ENCODE results near the gene IDH3G.

Gene IDH3G

DNA sequence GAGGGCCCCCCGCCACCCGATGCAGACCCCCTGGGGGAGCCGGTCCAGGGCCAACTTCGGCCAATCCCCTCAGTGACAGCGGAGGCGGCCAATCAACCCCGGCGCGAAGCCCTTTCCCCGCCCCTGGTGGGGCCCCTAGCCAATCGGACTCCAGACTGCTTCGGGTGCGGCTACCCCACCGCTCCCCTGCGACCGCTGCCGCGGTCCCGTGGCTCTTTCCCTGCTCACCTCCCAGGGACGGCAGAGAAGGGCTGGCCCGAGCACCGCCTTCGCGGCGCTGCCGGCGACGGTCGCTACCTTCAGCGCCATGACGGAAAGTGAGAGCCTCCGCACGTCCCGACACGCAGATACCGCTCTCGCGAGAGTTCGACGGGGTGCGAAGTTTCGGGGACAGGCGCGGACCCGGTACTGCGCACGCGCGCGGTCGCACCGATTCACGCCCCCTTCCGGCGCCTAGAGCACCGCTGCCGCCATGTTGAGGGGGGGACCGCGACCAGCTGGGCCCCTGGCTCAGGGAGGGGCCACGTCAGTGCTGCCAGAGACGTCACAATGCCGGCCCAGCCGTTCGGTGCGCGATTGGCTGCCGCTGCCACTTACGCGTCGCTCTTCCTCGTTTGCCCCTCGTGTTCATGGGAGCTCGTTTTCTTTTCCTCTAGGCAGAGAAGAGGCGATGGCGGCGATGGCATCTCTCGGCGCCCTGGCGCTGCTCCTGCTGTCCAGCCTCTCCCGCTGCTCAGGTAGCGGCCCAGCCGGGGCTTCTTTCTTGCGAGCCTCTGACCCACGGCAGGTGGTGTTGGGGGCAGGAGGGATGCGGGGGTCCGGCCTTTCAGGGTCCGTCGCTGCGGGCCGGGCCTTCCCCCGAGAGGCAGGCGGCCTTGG is at the start of gene IDH3G, which contains the start of gene SSR4:
Gene IDH3G, minus strand, starts transcription at position 358 of the 879 bp plus-strand sequence. Its CDS starts 49 bp downstream, at position 309.
Gene SSR4, plus strand, starts transcription at position 651 of the 879 bp plus-strand sequence. Its CDS starts 20 bp downstream, at position 671.
- H3K27ac ChIP-seq (ENCODE audit: low read depth, low read length) = peak within 1 kb of the TSS; percentile 71
- peak within 1 kb of the TSS; percentile 68 for H3K9ac ChIP-seq (ENCODE audit: low read length)
- peaks cover 0 to 16% of the 10 kb centered on the region in 2 donors for H3K27me3 ChIP-seq (ENCODE audit: control insufficient read depth in 1 of 2, insufficient read depth in 2 of 2, low read length in 2 of 2)
- H3K4me3 ChIP-seq (ENCODE audit: low read depth in 1 of 2, low read length in 2 of 2) = peak within 1 kb of the TSS; percentile 58 to 70
- no peaks in the 10 kb centered on the region for H3K9me3 ChIP-seq (ENCODE audit: low read length)
- H3K4me1 ChIP-seq (ENCODE audit: insufficient read depth, low read length) = peaks cover 28% of the 10 kb centered on the region
- H3K36me3 ChIP-seq (ENCODE audit: insufficient read depth, low read length) = peaks cover 9% of the 10 kb centered on the region

DNA sequence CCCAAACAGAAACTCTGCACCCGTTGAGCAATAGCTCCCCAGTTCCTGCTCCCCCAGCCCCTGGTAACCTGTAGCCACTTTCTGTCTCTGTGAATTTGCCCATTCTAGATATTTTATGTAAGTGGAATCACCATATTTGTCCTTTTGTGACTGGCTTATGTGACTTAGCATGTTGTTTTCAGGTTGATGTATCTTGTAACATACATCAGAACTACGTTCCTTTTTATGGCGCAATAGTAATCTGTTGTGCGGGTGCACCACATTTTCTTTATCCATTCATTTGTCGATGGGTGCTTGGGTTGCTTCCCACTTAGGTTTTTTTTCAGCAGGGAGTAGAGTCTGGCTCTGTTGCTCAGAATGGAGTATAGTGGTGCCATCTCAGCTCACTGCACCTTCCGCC is 42.7 kb upstream of the IDH3G start:
- Histone ChIP-seq H3K9ac (ENCODE audit: low read length) (no peak overlapping the region), H3K27ac (ENCODE audit: low read depth, low read length) (no peak overlapping the region), H3K36me3 (ENCODE audit: insufficient read depth, low read length) (no peaks in the 10 kb centered on the region), H3K4me3 (ENCODE audit: low read depth in 1 of 2, low read length in 2 of 2) (no peak overlapping the region), H3K27me3 (ENCODE audit: control insufficient read depth in 1 of 2, insufficient read depth in 2 of 2, low read length in 2 of 2) (peaks cover 0 to 14% of the 10 kb centered on the region in 2 donors), H3K4me1 (ENCODE audit: insufficient read depth, low read length) (no peaks in the 10 kb centered on the region), H3K9me3 (ENCODE audit: low read length) (no peaks in the 10 kb centered on the region)

DNA sequence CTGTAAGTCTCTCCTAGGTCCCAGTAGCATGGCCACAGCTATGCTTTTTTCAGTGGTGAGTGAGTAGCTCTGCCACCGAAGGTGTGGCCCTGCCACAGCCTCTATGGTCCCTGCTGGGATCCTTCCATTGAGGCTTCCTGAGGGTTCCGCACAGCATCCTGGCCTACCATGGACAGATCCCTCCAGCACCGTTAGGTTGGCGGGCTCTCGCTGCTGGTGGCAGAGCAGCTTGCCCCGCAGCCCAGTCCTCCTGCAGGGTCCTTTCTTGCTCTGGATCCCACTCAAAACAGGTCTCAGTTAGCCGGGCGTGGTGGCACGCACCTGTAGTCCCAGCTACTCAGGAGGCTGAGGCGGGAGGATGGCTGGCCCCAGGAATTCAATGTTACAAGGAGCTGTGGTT is 38.6 kb upstream of the IDH3G start:
- no peaks in the 10 kb centered on the region for H3K36me3 ChIP-seq (ENCODE audit: insufficient read depth, low read length)
- no peak overlapping the region for H3K4me3 ChIP-seq (ENCODE audit: low read depth in 1 of 2, low read length in 2 of 2)
- no peak overlapping the region for H3K27ac ChIP-seq (ENCODE audit: low read depth, low read length)
- no peak overlapping the region for H3K9ac ChIP-seq (ENCODE audit: low read length)
- H3K4me1 ChIP-seq (ENCODE audit: insufficient read depth, low read length) = no peaks in the 10 kb centered on the region
- H3K9me3 ChIP-seq (ENCODE audit: low read length) = no peaks in the 10 kb centered on the region
- peaks cover 0 to 36% of the 10 kb centered on the region in 2 donors for H3K27me3 ChIP-seq (ENCODE audit: control insufficient read depth in 1 of 2, insufficient read depth in 2 of 2, low read length in 2 of 2)

DNA sequence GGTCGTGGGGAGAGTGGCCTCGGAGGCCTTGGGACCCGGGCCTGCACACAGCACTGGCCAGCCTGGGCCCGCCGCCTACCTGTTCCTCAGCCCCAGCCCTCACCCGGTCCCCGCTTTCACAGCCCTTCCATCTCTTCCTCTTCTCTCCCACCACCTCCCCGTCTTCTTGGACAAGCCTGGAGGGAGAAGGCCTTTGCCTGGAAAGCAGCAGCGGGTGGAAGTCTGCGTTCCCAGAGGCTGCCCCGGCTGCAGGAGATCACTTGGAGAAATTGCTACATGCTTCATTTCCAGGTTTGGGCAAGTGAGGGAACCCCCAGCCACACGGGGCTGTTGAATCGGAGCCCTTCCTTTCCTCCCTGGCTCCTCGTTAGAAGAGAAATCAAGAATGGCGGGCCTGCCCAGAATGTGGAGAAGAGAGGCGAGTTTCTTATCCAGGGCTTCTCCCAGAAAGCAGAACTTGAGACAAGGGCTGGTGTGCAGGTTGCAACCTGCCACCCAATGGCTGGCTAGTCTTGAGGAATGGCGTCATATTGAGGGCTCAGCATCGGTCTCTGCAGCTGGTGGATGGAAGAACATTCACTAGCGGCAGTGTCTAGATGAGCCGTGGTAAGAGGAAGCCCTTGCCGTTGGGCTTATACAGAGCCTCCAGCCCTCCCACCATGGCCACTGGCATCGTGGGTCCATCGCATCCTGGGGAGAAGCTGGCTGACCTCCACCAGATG is 37.4 kb upstream of the IDH3G start:
- Histone ChIP-seq H3K36me3 (ENCODE audit: insufficient read depth, low read length) (no peaks in the 10 kb centered on the region), H3K9me3 (ENCODE audit: low read length) (no peaks in the 10 kb centered on the region), H3K4me1 (ENCODE audit: insufficient read depth, low read length) (no peaks in the 10 kb centered on the region), H3K4me3 (ENCODE audit: low read depth in 1 of 2, low read length in 2 of 2) (no peak overlapping the region), H3K9ac (ENCODE audit: low read length) (no peak overlapping the region), H3K27ac (ENCODE audit: low read depth, low read length) (no peak overlapping the region), H3K27me3 (ENCODE audit: control insufficient read depth in 1 of 2, insufficient read depth in 2 of 2, low read length in 2 of 2) (peaks cover 0 to 33% of the 10 kb centered on the region in 2 donors)

DNA sequence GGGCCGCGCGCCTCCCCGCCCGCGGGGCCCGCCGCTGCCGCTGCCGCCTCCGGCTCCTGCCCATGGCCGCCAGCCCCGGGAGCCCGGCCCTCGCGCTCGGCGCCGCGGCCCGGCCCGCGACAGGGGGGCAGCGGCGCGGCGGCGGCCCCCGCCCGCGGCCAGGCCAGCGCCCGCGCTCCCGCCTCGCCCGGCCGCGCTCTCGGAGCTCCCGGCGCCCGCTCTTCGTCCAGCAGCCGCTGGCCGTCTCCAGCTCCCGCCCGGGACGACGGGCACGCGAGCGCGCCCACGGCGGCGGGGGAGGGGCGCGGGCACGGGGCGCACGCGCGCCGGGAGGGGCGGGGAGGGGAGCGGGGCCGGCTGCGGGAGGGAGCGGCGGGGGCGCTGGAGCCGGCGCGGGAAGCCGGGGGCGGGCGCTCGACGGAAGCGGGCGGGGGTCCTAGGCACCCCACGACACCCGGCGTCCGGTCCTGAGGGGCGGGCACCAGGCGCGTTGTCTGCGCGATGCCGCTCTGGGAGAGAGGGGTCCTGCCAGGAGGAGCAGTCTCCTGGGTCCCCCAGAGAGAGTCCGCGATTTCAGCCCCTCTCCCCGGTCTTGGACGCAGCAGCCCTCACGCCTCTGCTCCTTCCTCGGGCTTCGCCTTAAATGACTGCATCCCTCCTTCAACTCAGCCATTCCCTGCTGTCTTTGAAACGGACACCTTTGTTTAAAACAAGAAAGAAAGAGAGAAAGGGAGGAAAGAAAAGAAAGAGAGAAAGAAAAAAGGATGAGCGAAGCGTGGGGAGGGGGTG is 36.7 kb upstream of the IDH3G start:
- Histone ChIP-seq H3K4me1 (ENCODE audit: insufficient read depth, low read length) (no peaks in the 10 kb centered on the region), H3K36me3 (ENCODE audit: insufficient read depth, low read length) (no peaks in the 10 kb centered on the region), H3K4me3 (ENCODE audit: low read depth in 1 of 2, low read length in 2 of 2) (no peak overlapping the region), H3K27me3 (ENCODE audit: control insufficient read depth in 1 of 2, insufficient read depth in 2 of 2, low read length in 2 of 2) (peaks cover 0 to 36% of the 10 kb centered on the region in 2 donors), H3K27ac (ENCODE audit: low read depth, low read length) (no peak overlapping the region), H3K9ac (ENCODE audit: low read length) (no peak overlapping the region), H3K9me3 (ENCODE audit: low read length) (no peaks in the 10 kb centered on the region)

DNA sequence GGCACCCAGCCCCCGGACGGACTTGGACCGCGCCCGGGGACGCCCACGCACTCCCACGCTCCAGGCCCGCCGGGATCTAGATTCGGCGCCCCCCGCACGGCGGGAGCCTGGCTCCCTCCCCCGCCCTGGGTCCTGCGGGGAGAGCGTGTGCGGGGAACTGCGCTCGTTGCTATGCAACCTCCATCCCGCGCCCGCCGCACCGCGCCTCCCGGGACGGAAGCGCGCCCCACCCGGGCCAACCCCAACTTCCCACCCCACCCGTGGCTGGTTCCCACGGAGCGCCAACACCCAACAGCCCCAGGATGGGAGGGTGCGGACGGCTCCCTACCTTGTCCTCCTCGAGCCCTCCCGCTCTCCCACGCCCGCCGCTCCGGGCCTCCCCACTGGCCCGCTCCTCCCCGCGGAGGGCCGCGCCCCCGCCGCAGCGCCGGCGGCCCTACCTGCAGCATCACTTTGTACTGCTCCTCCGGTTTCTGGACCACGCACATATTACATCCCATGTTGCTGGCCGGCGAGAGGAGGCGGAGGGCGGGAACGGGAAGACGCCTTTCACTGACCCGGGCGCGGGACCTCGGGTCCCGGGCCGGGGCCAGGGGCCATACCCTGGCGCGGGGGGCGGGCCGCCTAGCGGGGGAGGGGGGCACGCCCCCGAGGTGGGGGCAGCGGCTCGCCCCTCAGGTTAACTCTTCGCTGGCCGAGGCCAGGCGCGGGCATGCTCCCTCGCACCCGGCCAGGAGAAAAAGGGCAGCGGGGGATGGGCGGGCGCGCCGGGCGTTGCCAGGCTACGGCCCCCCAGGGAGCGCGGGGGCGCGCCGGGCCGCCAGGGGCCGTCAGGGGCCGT is 35.8 kb upstream of the IDH3G start, which contains the start of gene PDZD4:
Gene PDZD4, minus strand, starts transcription at position 746 of the 841 bp plus-strand sequence. Its CDS starts 246 bp downstream, at position 500.
- Histone ChIP-seq H3K27me3 (ENCODE audit: control insufficient read depth in 1 of 2, insufficient read depth in 2 of 2, low read length in 2 of 2) (peaks cover 0 to 37% of the 10 kb centered on the region in 2 donors), H3K27ac (ENCODE audit: low read depth, low read length) (no peak within 1 kb of the TSS), H3K36me3 (ENCODE audit: insufficient read depth, low read length) (no peaks in the 10 kb centered on the region), H3K9ac (ENCODE audit: low read length) (no peak within 1 kb of the TSS), H3K4me3 (ENCODE audit: low read depth in 1 of 2, low read length in 2 of 2) (peak within 1 kb of the TSS; percentile 36 to 55), H3K9me3 (ENCODE audit: low read length) (no peaks in the 10 kb centered on the region), H3K4me1 (ENCODE audit: insufficient read depth, low read length) (no peaks in the 10 kb centered on the region)

DNA sequence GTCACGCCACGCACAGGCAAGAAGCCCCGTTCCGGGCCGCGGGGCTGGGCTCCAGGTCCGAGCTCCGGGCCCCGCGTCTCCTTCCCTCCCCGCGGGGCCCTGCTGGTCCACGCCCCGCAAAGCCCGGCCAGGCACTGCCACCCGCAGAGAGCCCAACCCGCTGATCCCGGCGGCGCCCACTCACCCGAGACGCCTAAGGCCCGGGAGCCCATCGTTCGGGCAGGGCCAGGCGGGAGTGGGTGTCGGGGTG is 35.3 kb upstream of the IDH3G start:
- H3K4me1 ChIP-seq (ENCODE audit: insufficient read depth, low read length) = no peaks in the 10 kb centered on the region
- H3K9me3 ChIP-seq (ENCODE audit: low read length) = no peaks in the 10 kb centered on the region
- no peak overlapping the region for H3K9ac ChIP-seq (ENCODE audit: low read length)
- H3K36me3 ChIP-seq (ENCODE audit: insufficient read depth, low read length) = no peaks in the 10 kb centered on the region
- no peak overlapping the region for H3K27ac ChIP-seq (ENCODE audit: low read depth, low read length)
- H3K27me3 ChIP-seq (ENCODE audit: control insufficient read depth in 1 of 2, insufficient read depth in 2 of 2, low read length in 2 of 2) = peaks cover 0 to 42% of the 10 kb centered on the region in 2 donors
- peak overlapping the region; percentile 36 to 55 for H3K4me3 ChIP-seq (ENCODE audit: low read depth in 1 of 2, low read length in 2 of 2)

- H3K27ac ChIP-seq (ENCODE audit: low read depth, low read length) = no peak overlapping the region
- peaks cover 0 to 44% of the 10 kb centered on the region in 2 donors for H3K27me3 ChIP-seq (ENCODE audit: control insufficient read depth in 1 of 2, insufficient read depth in 2 of 2, low read length in 2 of 2)
Measured at GRCh38 chrX:153828723-153829548, 34.8 kb upstream of the IDH3G start.

GRCh38 chrX:153828308-153828707 is 34.1 kb upstream of the IDH3G start:
- peak overlapping the region; percentile 29 for H3K27ac ChIP-seq (ENCODE audit: low read depth, low read length)
- peak overlapping the region; percentile 13 to 58 for H3K4me3 ChIP-seq (ENCODE audit: low read depth in 1 of 2, low read length in 2 of 2)
- H3K27me3 ChIP-seq (ENCODE audit: control insufficient read depth in 1 of 2, insufficient read depth in 2 of 2, low read length in 2 of 2) = peaks cover 0 to 49% of the 10 kb centered on the region in 2 donors

More at GRCh38 chrX:153828723-153829548, 34.8 kb upstream of the IDH3G start:
- no peaks in the 10 kb centered on the region for H3K4me1 ChIP-seq (ENCODE audit: insufficient read depth, low read length)
- no peak overlapping the region for H3K9ac ChIP-seq (ENCODE audit: low read length)
- H3K9me3 ChIP-seq (ENCODE audit: low read length) = no peaks in the 10 kb centered on the region
- H3K4me3 ChIP-seq (ENCODE audit: low read depth in 1 of 2, low read length in 2 of 2) = peak overlapping the region; percentile 36 to 58
- H3K36me3 ChIP-seq (ENCODE audit: insufficient read depth, low read length) = no peaks in the 10 kb centered on the region

GRCh38 chrX:153827903-153828302 is 33.7 kb upstream of the IDH3G start:
- Histone ChIP-seq H3K27ac (ENCODE audit: low read depth, low read length) (peak overlapping the region; percentile 29), H3K27me3 (ENCODE audit: control insufficient read depth in 1 of 2, insufficient read depth in 2 of 2, low read length in 2 of 2) (peaks cover 0 to 48% of the 10 kb centered on the region in 2 donors), H3K4me3 (ENCODE audit: low read depth in 1 of 2, low read length in 2 of 2) (peak overlapping the region in 1 of 2 donors; percentile 13), H3K36me3 (ENCODE audit: insufficient read depth, low read length) (no peaks in the 10 kb centered on the region), H3K4me1 (ENCODE audit: insufficient read depth, low read length) (no peaks in the 10 kb centered on the region), H3K9me3 (ENCODE audit: low read length) (no peaks in the 10 kb centered on the region), H3K9ac (ENCODE audit: low read length) (no peak overlapping the region)

More at GRCh38 chrX:153828308-153828707, 34.1 kb upstream of the IDH3G start:
- H3K9ac ChIP-seq (ENCODE audit: low read length) = no peak overlapping the region
- no peaks in the 10 kb centered on the region for H3K36me3 ChIP-seq (ENCODE audit: insufficient read depth, low read length)
- no peaks in the 10 kb centered on the region for H3K9me3 ChIP-seq (ENCODE audit: low read length)
- H3K4me1 ChIP-seq (ENCODE audit: insufficient read depth, low read length) = no peaks in the 10 kb centered on the region
